Chondrocyte (in vitro differentiated cells): Measurements from ENCODE around the gene SLC30A2. TPM values are rescaled to one million over a fixed set of nuclear protein-coding genes. Genes with fewer than 3 reads are reported as not detected.

Experiments used
- DNase-seq: peaks from one replicate; pipeline ENCODE4 v3.0.0; 2021; ENCODE audit warnings: mixed read lengths, low spot score
- H3K27ac Mint-ChIP-seq: one replicate; pipeline ENCODE4 v1.8.0; 2021; ENCODE audit warnings: mild to moderate bottlenecking, moderate library complexity, mixed read lengths; ENCODE audit not compliant: unreplicated experiment
- H3K27me3 Mint-ChIP-seq: 2 replicates; pipeline ENCODE4 v1.8.0; 2021; ENCODE audit warnings: low read depth, mixed read lengths
- H3K36me3 Mint-ChIP-seq: 2 replicates; pipeline ENCODE4 v1.8.0; 2021; ENCODE audit warnings: low read depth, mixed read lengths
- H3K4me1 Mint-ChIP-seq: 2 replicates; pipeline ENCODE4 v1.8.0; 2021; ENCODE audit warnings: low read depth, mild to moderate bottlenecking, mixed read lengths
- H3K4me3 Mint-ChIP-seq: one replicate; pipeline ENCODE4 v1.8.0; 2021; ENCODE audit warnings: mild to moderate bottlenecking, moderate library complexity, mixed read lengths; ENCODE audit not compliant: unreplicated experiment
- H3K9me3 Mint-ChIP-seq: 2 replicates; pipeline ENCODE4 v1.8.0; 2021; ENCODE audit warnings: low read depth, mixed read lengths
- CTCF ChIP-seq: fragments of 200-600 bp; sonication (generic); IDR thresholded peaks from 2 replicates; pipeline ENCODE4 v1.5.0; 2021; ENCODE audit warnings: antibody characterized with exemption, mild to moderate bottlenecking, moderate library complexity
- total RNA-seq: library from RNA; stranded (reverse); gene quantifications from 3 replicates; pipeline ENCODE4 v1.2.1, GENCODE V29; 2021

SLC30A2 gene
- total RNA-seq, 1 donor from 2014 or later = 0.12 TPM

DNA sequence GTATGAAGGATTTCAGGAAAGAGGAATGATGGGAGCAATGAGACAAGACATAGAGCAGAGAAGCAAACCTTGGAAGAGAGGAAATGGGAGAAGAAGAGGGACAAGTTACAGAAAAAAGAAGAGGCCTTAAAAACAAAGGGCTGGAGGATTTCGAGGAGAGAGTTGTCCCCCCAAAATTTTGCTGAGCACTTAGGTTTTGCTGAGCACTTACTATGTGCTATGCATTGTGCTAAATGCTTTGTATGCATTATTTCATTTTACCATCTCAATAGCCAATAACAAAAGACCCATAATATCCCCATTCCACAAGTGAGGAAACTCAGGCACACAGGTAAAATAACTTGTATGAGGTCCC, 24.0 kb upstream of the SLC30A2 start:
- peaks cover 6% of the 10 kb centered on the region for H3K4me1 Mint-ChIP-seq
- no peak for DNase-seq
- H3K4me3 Mint-ChIP-seq = no peak overlapping the region
- no peak overlapping the region for H3K27ac Mint-ChIP-seq
- peaks cover 3% of the 10 kb centered on the region for H3K36me3 Mint-ChIP-seq
- H3K9me3 Mint-ChIP-seq = no peaks in the 10 kb centered on the region
- H3K27me3 Mint-ChIP-seq = peaks cover 27% of the 10 kb centered on the region
- TF ChIP-seq CTCF = no peak

DNA sequence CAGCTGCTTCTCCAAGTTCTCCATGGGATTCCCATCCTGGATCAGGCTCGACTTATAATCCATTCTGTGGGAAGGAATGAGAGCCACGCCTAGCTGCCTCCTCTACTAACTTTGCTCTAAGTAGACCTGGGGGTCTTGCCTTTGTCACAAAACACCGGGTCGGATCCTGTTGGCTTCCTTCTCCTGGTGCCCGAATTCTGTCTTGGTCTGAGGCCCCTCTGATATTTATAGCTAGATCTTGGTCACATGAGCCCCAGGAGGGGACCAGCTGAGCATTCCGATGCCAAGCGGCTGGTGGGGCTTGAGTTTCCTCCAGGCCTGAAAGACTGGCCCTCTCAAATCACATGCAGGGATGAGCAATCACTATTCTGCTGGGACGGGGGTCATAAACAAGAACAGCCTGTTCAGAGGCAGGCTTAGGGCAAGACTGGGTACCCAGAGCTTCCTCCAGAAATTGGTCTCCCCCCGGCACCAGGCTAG, 21.6 kb upstream of the SLC30A2 start, which contains the start of gene TRIM63:
TRIM63 (minus strand) TSS at position 199 of the 480 bp plus-strand sequence; CDS start at position 63, 136 bp downstream.
- Mint-ChIP-seq H3K27ac (no peak within 1 kb of the TSS), H3K36me3 (peaks cover 3% of the 10 kb centered on the region), H3K4me1 (peaks cover 6% of the 10 kb centered on the region), H3K9me3 (no peaks in the 10 kb centered on the region), H3K27me3 (peaks cover 20% of the 10 kb centered on the region), H3K4me3 (peak within 1 kb of the TSS; percentile 31)
- no peak for DNase-seq
- TF ChIP-seq CTCF = no peak

GRCh38 chr1:26066857-26067256, 20.9 kb upstream of the SLC30A2 start:
- H3K4me3 Mint-ChIP-seq = no peak overlapping the region
- no peaks in the 10 kb centered on the region for H3K9me3 Mint-ChIP-seq
- TF ChIP-seq CTCF = no peak
- DNase-seq = no peak
- peaks cover 14% of the 10 kb centered on the region for H3K27me3 Mint-ChIP-seq
- H3K27ac Mint-ChIP-seq = no peak overlapping the region
- H3K4me1 Mint-ChIP-seq = peaks cover 6% of the 10 kb centered on the region
- H3K36me3 Mint-ChIP-seq = no peaks in the 10 kb centered on the region

GRCh38 chr1:26066160-26066559, 20.2 kb upstream of the SLC30A2 start:
- Mint-ChIP-seq H3K36me3 (no peaks in the 10 kb centered on the region), H3K4me1 (peaks cover 6% of the 10 kb centered on the region), H3K9me3 (no peaks in the 10 kb centered on the region), H3K27ac (no peak overlapping the region), H3K4me3 (no peak overlapping the region), H3K27me3 (peaks cover 13% of the 10 kb centered on the region)
- TF ChIP-seq CTCF = no peak
- no peak for DNase-seq

GRCh38 chr1:26064553-26064952, 18.6 kb upstream of the SLC30A2 start:
- DNase-seq = no peak
- H3K36me3 Mint-ChIP-seq = peaks cover 3% of the 10 kb centered on the region
- no peak overlapping the region for H3K27ac Mint-ChIP-seq
- no peaks in the 10 kb centered on the region for H3K9me3 Mint-ChIP-seq
- no peak for TF ChIP-seq CTCF
- peaks cover 17% of the 10 kb centered on the region for H3K27me3 Mint-ChIP-seq
- H3K4me3 Mint-ChIP-seq = no peak overlapping the region
- H3K4me1 Mint-ChIP-seq = peaks cover 6% of the 10 kb centered on the region
